Astrocyte (in vitro differentiated cells and primary cell): ENCODE measurements around the gene RAD51B. TPM values are rescaled to one million over a fixed set of nuclear protein-coding genes. Genes with fewer than 3 reads are reported as not detected.

Experiments
- DNase-seq: peaks from one replicate; pipeline ENCODE4 v3.0.0-alpha.2; 2010; ENCODE audit warnings: low read depth
- FAIRE-seq: peaks from 2 replicates; lab custom pipeline; 2011; peaks lifted over from hg19 to GRCh38; lab: Jason Lieb, UNC
- H2AFZ ChIP-seq: 2 replicates; pipeline ENCODE4 v1.6.0; 2012; ENCODE audit warnings: low read depth, low read length, inconsistent platforms
- H3K27ac ChIP-seq: 2 replicates; pipeline ENCODE4 v1.5.1; 2011; ENCODE audit warnings: low read depth, low read length, inconsistent platforms
- H3K27me3 ChIP-seq: 2 replicates; pipeline ENCODE4 v1.6.0; 2011; ENCODE audit warnings: low read length, inconsistent platforms; ENCODE audit not compliant: insufficient read depth
- H3K36me3 ChIP-seq: 2 replicates; pipeline ENCODE4 v1.5.1; 2011; ENCODE audit warnings: low read length, inconsistent platforms; ENCODE audit not compliant: insufficient read depth
- H3K4me1 ChIP-seq: 2 replicates; pipeline ENCODE4 v1.5.1; 2011; ENCODE audit warnings: low read length, inconsistent platforms; ENCODE audit not compliant: insufficient read depth
- H3K4me2 ChIP-seq: 2 replicates; pipeline ENCODE4 v1.6.0; 2012; ENCODE audit warnings: low read length, inconsistent platforms
- H3K4me3 ChIP-seq: 2 replicates; pipeline ENCODE4 v1.5.1; 2011; ENCODE audit warnings: low read depth, mild to moderate bottlenecking, low read length, inconsistent platforms; ENCODE audit not compliant: insufficient read depth
- H3K79me2 ChIP-seq: 2 replicates; pipeline ENCODE4 v1.6.0; 2012; ENCODE audit warnings: mild to moderate bottlenecking, low read length, inconsistent platforms; ENCODE audit not compliant: insufficient read depth
- H3K9ac ChIP-seq: 2 replicates; pipeline ENCODE4 v1.6.0; 2012; ENCODE audit warnings: mild to moderate bottlenecking, low read length, inconsistent platforms
- H3K9me3 ChIP-seq: 2 replicates; pipeline ENCODE4 v1.5.1; 2012; ENCODE audit warnings: low read depth, mild to moderate bottlenecking, low read length, inconsistent platforms; ENCODE audit not compliant: insufficient read depth
- H4K20me1 ChIP-seq: 2 replicates; pipeline ENCODE4 v1.6.0; 2012; ENCODE audit warnings: low read length, inconsistent platforms; ENCODE audit not compliant: insufficient read depth
- H3K27ac Mint-ChIP-seq: one replicate; pipeline ENCODE4 v1.8.0; 2021; ENCODE audit warnings: mild to moderate bottlenecking, mixed read lengths; ENCODE audit not compliant: unreplicated experiment
- H3K27me3 Mint-ChIP-seq: one replicate; pipeline ENCODE4 v1.8.0; 2021; ENCODE audit warnings: low read depth, mixed read lengths; ENCODE audit not compliant: unreplicated experiment
- H3K36me3 Mint-ChIP-seq: one replicate; pipeline ENCODE4 v1.8.0; 2021; ENCODE audit warnings: low read depth, mixed read lengths; ENCODE audit not compliant: unreplicated experiment
- H3K4me1 Mint-ChIP-seq: one replicate; pipeline ENCODE4 v1.8.0; 2021; ENCODE audit warnings: low read depth, mixed read lengths; ENCODE audit not compliant: unreplicated experiment
- H3K4me3 Mint-ChIP-seq: one replicate; pipeline ENCODE4 v1.8.0; 2021; ENCODE audit warnings: mild to moderate bottlenecking, moderate library complexity, mixed read lengths; ENCODE audit not compliant: unreplicated experiment
- H3K9me3 Mint-ChIP-seq: one replicate; pipeline ENCODE4 v1.8.0; 2021; ENCODE audit warnings: mild to moderate bottlenecking, mixed read lengths; ENCODE audit not compliant: unreplicated experiment
- CTCF ChIP-seq: IDR thresholded peaks from 2 replicates; pipeline ENCODE4 v1.5.1; 2011; ENCODE audit warnings: low read depth, mild to moderate bottlenecking, inconsistent platforms, low read length, moderate library complexity; ENCODE audit not compliant: insufficient read depth
- EZH2 ChIP-seq: IDR thresholded peaks from 2 replicates; pipeline ENCODE4 v1.6.1; 2012; ENCODE audit warnings: mild to moderate bottlenecking, low read length, inconsistent platforms; ENCODE audit not compliant: insufficient read depth
- total RNA-seq: library from RNA; stranded (reverse); gene quantifications from 2 replicates; pipeline ENCODE4 v1.2.1, GENCODE V29; 2021

The RAD51B gene
- total RNA-seq, 1 donor from 2014 or later: 10.8 TPM

- H3K36me3 Mint-ChIP-seq: no peaks in the 10 kb centered on the region
- no peak overlapping the region for H3K9ac ChIP-seq
- H3K27ac ChIP-seq: no peak overlapping the region
- DNase-seq (no peak), FAIRE-seq (no peak)
- no peak overlapping the region for H3K4me3 ChIP-seq
- H3K27me3 Mint-ChIP-seq: no peaks in the 10 kb centered on the region
- H3K79me2 ChIP-seq: no peaks in the 10 kb centered on the region
- no peak overlapping the region for H3K4me3 Mint-ChIP-seq
- H3K4me1 Mint-ChIP-seq: peaks cover 6% of the 10 kb centered on the region
- no peaks in the 10 kb centered on the region for H3K27me3 ChIP-seq
- no peak overlapping the region for H3K27ac Mint-ChIP-seq
- H3K9me3 Mint-ChIP-seq: no peaks in the 10 kb centered on the region
- H2AFZ ChIP-seq: no peak overlapping the region
- no peaks in the 10 kb centered on the region for H3K9me3 ChIP-seq
- TF ChIP-seq EZH2: no peak
- TF ChIP-seq CTCF: no peak
- no peak overlapping the region for H3K4me2 ChIP-seq
- H4K20me1 ChIP-seq: no peaks in the 10 kb centered on the region
- H3K4me1 ChIP-seq: peaks cover 16% of the 10 kb centered on the region
- no peaks in the 10 kb centered on the region for H3K36me3 ChIP-seq
Observed at GRCh38 chr14:68012871-68013270, 193.3 kb downstream of the RAD51B start.

- H3K79me2 ChIP-seq: no peaks in the 10 kb centered on the region
- no peaks in the 10 kb centered on the region for H3K27me3 ChIP-seq
- no peaks in the 10 kb centered on the region for H3K27me3 Mint-ChIP-seq
- no peaks in the 10 kb centered on the region for H3K36me3 Mint-ChIP-seq
- H3K4me3 ChIP-seq: no peak overlapping the region
- H4K20me1 ChIP-seq: no peaks in the 10 kb centered on the region
- peaks cover 6% of the 10 kb centered on the region for H3K4me1 Mint-ChIP-seq
- peaks cover 16% of the 10 kb centered on the region for H3K4me1 ChIP-seq
- no peaks in the 10 kb centered on the region for H3K9me3 Mint-ChIP-seq
- H3K9ac ChIP-seq: no peak overlapping the region
- DNase-seq: no peak
- H3K9me3 ChIP-seq: no peaks in the 10 kb centered on the region
- FAIRE-seq: no peak
- no peak overlapping the region for H3K27ac ChIP-seq
- H3K4me3 Mint-ChIP-seq: no peak overlapping the region
- no peaks in the 10 kb centered on the region for H3K36me3 ChIP-seq
- TF ChIP-seq CTCF: no peak
- no peak for TF ChIP-seq EZH2
- no peak overlapping the region for H3K27ac Mint-ChIP-seq
- no peak overlapping the region for H2AFZ ChIP-seq
- H3K4me2 ChIP-seq: no peak overlapping the region
Observed at GRCh38 chr14:68013326-68013725, 193.7 kb downstream of the RAD51B start.

- Histone ChIP-seq H3K4me1 (peaks cover 16% of the 10 kb centered on the region), H3K9me3 (no peaks in the 10 kb centered on the region), H3K4me2 (no peak overlapping the region), H4K20me1 (no peaks in the 10 kb centered on the region), H3K9ac (no peak overlapping the region), H2AFZ (no peak overlapping the region), H3K27ac (no peak overlapping the region), H3K36me3 (no peaks in the 10 kb centered on the region), H3K27me3 (no peaks in the 10 kb centered on the region), H3K79me2 (no peaks in the 10 kb centered on the region), H3K4me3 (no peak overlapping the region)
- no peak for FAIRE-seq
- H3K9me3 Mint-ChIP-seq: no peaks in the 10 kb centered on the region
- H3K36me3 Mint-ChIP-seq: no peaks in the 10 kb centered on the region
- H3K27me3 Mint-ChIP-seq: no peaks in the 10 kb centered on the region
- H3K27ac Mint-ChIP-seq: no peak overlapping the region
- no peak for DNase-seq
- H3K4me3 Mint-ChIP-seq: no peak overlapping the region
- no peak for TF ChIP-seq CTCF
- peaks cover 6% of the 10 kb centered on the region for H3K4me1 Mint-ChIP-seq
Observed at GRCh38 chr14:68014771-68015170, 195.2 kb downstream of the RAD51B start.
